CD4-positive, alpha-beta T cell treated with Interleukin-21 for 1 hour (primary cell): ENCODE results near the gene AHRR.
A peak's percentile ranks its signal among the peaks of the same experiment; 100 is the strongest.
"Not testable (repeated sequence)": the region's sequence is repeated elsewhere in the genome, so short reads cannot be mapped to it uniquely, and the experiment has no call there.

ENCODE experiments used
- DNase-seq: peaks from one replicate; pipeline ENCODE4 v3.0.0-alpha.2; 2020

AHRR gene

GRCh38 chr5:464446-464842 lies 142.9 kb downstream of the AHRR start:
- no peak for DNase-seq

GRCh38 chr5:464843-465590 lies 143.5 kb downstream of the AHRR start:
- no peak for DNase-seq

DNA sequence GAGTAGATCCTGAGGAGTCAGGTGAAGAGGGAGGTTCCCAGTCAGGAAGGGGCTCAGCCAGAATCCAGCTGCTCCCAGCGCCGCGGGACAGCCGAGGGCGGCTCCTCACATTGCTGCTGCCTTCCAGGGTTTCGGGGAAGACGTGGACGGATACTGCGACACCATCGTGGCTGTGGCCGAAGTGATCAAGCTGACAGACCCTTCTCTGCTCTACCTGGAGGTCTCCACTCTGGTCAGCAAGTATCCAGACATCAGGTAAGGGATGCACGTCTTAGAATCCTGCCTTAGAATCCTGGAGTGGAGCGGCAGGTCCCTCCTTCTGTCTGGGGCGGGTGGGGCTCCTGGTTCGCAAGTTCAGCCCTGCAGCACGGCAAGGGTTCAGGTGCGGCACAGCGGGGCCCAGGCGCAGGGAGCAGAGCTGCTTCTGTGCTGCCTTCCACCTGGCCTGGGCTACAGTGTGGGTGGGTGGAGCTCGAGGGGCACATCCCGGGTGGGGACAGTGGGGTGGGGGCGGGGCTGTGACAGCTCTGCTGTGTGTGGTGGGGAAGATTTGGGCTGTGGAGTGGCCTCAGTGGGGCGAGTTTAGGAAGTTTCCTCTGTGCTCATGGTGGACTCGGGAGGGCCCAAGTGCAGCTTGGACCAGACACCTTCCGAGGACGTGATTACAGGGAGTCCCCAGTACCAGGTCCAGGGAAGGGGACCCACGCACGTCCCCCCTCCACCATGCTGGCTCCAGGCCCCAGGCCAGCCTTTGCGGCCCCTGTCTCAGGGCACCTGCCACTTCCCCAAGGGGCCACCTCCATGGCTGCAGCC lies 144.3 kb downstream of the AHRR start:
- DNase-seq, result no peak

- no peak for DNase-seq
Measured at GRCh38 chr5:466661-467310, 145.3 kb downstream of the AHRR start.

DNA sequence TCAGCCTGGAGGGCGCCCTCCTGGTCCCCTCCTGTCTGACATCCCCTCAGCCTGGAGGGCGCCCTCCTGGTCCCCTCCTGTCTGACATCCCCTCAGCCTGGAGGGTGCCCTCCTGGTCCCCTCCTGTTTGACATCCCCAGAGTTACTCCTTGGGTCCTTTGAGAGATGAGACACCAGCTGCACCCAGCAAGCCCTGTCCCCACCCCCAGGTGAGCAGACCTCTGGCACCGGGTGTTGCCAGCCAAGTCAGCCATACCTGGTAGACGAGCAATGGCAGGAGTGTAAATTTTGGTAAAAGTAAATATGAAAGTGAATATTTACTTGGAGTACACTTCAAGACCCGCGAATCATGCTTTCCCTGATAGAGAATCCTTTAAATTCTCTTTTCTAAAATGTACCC lies 146.9 kb downstream of the AHRR start:
- no peak for DNase-seq

- no peak for DNase-seq
Measured at GRCh38 chr5:469752-470483, 148.4 kb downstream of the AHRR start.

- no peak for DNase-seq
Measured at GRCh38 chr5:470961-471749, 149.6 kb downstream of the AHRR start.

- DNase-seq, result no peak
Measured at GRCh38 chr5:471750-472058, 150.2 kb downstream of the AHRR start.

DNA sequence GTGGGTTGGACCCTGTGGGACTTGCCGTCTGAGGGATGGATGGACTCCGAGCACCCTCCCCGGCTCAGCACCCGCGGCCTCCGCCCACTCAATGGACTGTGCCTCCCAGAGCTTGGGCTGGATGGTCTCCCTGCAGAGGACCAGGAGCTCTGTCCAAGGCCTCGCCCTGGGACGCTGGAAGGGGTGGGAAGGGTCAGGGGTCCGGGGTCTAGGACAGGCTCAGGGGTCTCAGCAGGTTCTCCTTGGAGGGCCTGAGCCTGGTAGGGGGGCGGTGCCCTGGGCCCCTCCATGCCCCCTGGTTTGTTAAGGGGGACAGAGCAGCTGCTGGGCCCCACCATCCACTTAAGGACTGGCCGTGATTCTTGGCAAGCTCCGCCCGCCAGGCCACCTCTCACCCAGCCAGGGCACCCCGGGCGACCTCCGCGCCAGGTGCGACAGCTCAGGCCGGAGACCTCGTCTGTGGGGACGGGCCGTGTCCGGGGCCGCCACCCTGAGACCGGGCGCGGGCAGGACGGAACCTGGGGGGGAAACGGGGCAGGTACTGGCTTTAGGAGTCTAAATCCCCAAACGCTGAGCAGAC lies 150.7 kb downstream of the AHRR start:
- DNase-seq, result no peak

- DNase-seq, result peak; percentile 88
Measured at GRCh38 chr5:472656-473550, 151.4 kb downstream of the AHRR start.

DNA sequence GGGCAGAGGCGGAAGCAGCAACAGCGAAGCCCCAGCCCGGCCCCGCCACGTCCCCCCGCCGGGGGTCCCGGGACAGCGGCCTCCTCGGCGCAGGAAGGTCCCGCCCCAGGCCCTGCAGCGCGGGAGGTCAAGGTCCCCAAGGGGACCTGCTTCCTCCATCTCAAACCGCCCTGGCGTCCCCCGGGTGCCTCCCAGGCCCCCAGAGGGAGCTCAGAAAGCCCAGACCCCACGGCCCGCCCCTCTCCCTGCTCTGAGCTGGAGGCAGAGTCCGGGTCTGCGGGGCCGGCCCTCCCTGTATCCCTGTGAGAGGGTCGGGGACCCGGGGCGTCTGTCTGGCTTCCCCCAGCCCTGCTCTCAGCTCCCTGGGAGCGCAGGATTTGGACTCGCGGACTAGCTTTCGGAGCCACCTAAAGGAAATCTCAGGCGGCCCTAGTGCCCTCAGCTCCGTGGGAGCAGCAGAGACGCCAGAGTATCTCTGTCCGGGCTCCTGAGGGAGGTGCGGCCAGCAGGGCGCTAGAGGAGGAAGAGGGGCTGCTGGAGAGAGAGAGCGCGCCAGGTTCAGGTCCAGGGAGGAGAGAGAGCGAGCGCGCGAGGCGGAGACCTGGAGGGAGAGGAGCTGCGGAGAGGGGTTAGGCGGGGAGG lies 152.2 kb downstream of the AHRR start:
- DNase-seq, result peak; percentile 17

DNA sequence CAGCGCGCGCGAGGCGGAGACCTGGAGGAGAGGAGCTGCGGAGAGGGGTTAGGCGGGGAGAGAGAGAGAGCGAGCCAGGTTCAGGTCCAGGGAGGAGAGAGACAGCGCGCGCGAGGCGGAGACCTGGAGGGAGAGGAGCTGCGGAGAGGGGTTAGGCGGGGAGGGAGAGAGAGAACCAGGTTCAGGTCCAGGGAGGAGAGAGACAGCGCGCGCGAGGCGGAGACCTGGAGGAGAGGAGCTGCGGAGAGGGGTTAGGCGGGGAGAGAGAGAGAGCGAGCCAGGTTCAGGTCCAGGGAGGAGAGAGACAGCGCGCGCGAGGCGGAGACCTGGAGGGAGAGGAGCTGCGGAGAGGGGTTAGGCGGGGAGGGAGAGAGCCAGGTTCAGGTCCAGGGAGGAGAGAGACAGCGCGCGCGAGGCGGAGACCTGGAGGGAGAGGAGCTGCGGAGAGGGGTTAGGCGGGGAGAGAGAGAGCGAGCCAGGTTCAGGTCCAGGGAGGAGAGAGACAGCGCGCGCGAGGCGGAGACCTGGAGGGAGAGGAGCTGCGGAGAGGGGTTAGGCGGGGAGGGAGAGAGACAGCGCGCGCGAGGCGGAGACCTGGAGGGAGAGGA lies 152.8 kb downstream of the AHRR start:
- DNase-seq, result not testable (repeated sequence)

DNA sequence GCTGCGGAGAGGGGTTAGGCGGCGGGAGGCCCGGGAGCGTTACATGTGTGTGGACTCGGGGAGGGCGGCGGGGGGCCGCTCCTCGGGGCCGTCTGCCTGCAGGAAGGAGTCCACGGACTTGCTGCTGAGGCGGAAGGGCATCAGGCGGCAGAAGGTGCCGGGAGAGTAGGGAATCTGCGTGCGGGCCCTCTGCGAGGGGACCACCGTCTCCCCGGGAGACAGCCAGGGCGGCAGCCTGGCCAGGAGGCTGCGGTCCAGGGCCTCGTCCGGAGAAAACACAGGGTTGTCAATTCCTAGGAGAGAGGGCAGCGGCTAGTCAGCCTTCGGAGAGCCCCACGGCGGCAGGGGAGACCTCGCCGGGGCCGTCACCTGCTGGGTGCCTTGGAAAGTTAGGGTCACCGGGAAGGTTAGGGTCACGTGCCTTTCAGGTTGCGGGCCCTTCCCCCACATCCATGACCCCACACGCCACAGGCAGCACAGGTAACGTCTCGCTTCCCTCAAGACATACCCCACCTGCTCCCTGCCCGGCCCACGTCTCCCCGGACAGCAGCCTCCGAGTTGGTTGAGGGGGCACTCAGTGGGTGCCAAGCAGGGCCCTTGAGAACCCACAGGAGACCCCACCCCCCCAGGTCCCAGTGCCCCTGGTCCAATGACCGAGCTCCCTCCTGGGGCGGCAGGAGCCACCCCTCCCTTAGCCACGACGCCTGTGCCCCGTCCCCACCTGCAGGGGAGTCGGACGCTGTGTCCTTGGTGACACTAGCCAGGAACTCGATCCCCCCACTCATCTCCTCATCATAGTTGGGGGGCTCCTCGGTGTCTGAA lies 153.5 kb downstream of the AHRR start:
- DNase-seq, result no peak

- no peak for DNase-seq
Measured at GRCh38 chr5:475704-476101, 154.2 kb downstream of the AHRR start.

DNA sequence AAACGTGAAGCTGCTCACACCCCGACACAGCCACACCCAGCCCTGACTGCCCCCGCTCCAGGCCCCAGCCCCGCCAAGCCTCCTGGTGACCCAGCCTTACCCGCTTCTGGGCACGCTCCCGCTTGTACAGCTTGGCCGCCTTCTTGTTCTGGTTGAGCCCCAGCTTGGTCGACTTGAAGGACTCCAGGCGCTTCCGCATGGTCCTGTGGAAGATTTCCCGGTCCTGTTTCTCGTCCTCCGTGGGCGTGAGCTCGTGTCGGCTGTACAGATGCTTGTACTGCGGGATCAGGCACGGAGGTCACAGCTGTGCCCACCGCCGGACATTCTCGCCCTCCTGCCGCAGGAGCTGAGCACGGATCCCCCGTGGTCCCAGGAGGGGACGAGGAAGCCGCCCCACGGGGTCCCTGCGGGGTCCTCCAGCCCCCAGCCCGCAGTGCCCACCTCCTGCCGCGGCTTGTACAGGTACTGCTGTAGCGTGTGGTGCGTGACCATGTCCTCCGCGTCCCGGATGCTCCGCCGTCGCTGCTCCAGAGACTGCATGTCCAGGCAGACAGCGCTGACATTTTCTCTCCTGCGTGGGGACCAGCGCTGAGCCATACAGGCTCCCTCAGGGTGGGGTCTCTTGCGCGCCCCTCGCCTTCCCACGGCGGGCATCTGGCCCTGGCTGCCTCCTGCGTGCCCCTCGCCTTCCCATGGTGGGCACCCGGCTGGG lies 154.7 kb downstream of the AHRR start:
- DNase-seq, result no peak

- no peak for DNase-seq
Measured at GRCh38 chr5:476814-477175, 155.3 kb downstream of the AHRR start.

DNA sequence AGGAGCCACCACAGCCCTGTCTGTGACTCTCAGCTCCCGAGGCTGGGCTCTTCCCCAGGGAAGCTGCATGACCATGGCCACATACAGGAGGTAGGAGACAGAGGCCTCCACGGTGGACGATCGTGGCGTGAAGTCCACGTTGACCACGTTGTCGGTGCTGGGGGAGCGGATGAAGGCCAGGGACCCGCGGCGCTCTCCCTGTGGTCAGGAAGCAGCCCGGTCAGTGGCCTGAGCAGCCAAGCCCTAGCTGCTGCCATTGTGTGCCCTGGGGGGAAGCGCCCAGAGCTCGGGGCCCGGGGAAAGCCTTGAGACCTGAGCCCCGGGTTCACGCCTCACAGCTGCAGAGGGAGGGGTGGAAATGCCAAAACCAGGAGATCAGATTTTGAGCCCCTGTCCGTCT lies 155.7 kb downstream of the AHRR start:
- no peak for DNase-seq

- no peak for DNase-seq
Measured at GRCh38 chr5:477871-478270, 156.4 kb downstream of the AHRR start.
